Ishikawa (cell line): Measurements from ENCODE around the gene ATAD2B.

Source experiments
- CEBPB ChIP-seq: IDR thresholded peaks from 2 replicates; pipeline ENCODE4 v1.6.1; 2012
- CREB1 ChIP-seq: IDR thresholded peaks from 2 replicates; pipeline ENCODE4 v1.6.1; 2012; ENCODE audit warnings: low read depth
- EGR1 ChIP-seq: IDR thresholded peaks from 2 replicates; pipeline ENCODE4 v1.6.1; 2012
- EP300 ChIP-seq: IDR thresholded peaks from 2 replicates; pipeline ENCODE4 v1.6.1; 2012; ENCODE audit warnings: borderline replicate concordance
- FOXM1 ChIP-seq: IDR thresholded peaks from 2 replicates; pipeline ENCODE4 v1.6.1; 2012; ENCODE audit warnings: low read depth, borderline replicate concordance
- NFIC ChIP-seq: IDR thresholded peaks from 2 replicates; pipeline ENCODE4 v1.6.1; 2012
- RAD21 ChIP-seq: IDR thresholded peaks from 2 replicates; pipeline ENCODE4 v1.6.1; 2012; ENCODE audit warnings: low read depth
- TAF1 ChIP-seq: IDR thresholded peaks from 2 replicates; pipeline ENCODE4 v1.6.1; 2012; ENCODE audit warnings: low read depth, mild to moderate bottlenecking
- TCF12 ChIP-seq: IDR thresholded peaks from 2 replicates; pipeline ENCODE4 v1.6.1; 2012; ENCODE audit warnings: low read depth
- TEAD4 ChIP-seq: IDR thresholded peaks from 2 replicates; pipeline ENCODE4 v1.6.1; 2012
- YY1 ChIP-seq: IDR thresholded peaks from 2 replicates; pipeline ENCODE4 v1.6.1; 2012; ENCODE audit warnings: low read depth
- ZBTB7A ChIP-seq: IDR thresholded peaks from 2 replicates; pipeline ENCODE4 v1.6.1; 2012; ENCODE audit warnings: low read depth
- TF ChIP-seq, protein P1 (sequence below): IDR thresholded peaks from 2 replicates; pipeline ENCODE4 v1.6.1; 2012
- TF ChIP-seq, protein P2 (sequence below): IDR thresholded peaks from 2 replicates; pipeline ENCODE4 v1.6.1; 2012
- TF ChIP-seq, protein P3 (sequence below): IDR thresholded peaks from 2 replicates; pipeline ENCODE4 v1.6.1; 2012; ENCODE audit warnings: low read depth, mild to moderate bottlenecking

Gene ATAD2B

DNA sequence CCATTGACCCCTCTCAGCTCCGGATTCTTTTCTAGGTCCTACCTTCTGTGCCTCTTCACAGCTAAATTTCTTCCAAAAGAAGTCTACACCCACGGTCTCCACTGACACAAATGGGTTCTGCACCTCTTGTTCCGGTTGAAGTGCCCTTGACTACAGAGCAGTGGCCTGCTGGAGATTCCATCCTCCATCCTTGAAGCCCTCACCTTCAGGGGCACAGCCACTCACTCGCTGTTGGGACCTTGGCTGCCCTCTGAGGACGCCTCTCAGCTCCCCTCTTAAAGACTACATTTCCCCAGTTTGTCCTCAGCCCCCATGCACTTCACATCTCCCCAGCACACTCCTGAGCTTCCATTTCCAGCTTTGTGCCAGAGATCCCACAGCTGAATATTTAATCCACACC, 226.3 kb downstream of the ATAD2B start:
- TF ChIP-seq CEBPB (no peak), ZBTB7A (no peak), NFIC (no peak), TCF12 (no peak)
- TF ChIP-seq, protein P1, sequence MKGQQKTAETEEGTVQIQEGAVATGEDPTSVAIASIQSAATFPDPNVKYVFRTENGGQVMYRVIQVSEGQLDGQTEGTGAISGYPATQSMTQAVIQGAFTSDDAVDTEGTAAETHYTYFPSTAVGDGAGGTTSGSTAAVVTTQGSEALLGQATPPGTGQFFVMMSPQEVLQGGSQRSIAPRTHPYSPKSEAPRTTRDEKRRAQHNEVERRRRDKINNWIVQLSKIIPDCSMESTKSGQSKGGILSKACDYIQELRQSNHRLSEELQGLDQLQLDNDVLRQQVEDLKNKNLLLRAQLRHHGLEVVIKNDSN, result no peak

DNA sequence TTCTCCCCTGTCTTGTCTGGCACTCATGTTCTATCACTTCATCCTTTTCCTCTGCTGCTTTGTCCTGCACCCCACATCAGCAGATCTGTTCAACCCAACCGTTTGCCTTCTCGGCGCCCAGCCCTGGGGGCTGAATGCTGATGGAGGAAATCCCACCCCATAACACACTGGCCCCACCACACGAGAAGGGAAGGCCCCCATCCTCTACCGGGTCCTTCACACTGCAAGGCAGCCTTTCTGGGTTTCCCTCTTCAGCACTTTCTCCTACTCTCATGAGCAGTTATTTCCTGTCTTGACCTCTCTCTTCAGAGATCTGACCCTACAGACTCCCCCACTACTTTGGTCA, 227.4 kb downstream of the ATAD2B start:
- TF ChIP-seq, protein P2, sequence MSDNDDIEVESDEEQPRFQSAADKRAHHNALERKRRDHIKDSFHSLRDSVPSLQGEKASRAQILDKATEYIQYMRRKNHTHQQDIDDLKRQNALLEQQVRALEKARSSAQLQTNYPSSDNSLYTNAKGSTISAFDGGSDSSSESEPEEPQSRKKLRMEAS, result no peak
- no peak for TF ChIP-seq ZBTB7A
- no peak for TF ChIP-seq TCF12
- TF ChIP-seq, protein P3, sequence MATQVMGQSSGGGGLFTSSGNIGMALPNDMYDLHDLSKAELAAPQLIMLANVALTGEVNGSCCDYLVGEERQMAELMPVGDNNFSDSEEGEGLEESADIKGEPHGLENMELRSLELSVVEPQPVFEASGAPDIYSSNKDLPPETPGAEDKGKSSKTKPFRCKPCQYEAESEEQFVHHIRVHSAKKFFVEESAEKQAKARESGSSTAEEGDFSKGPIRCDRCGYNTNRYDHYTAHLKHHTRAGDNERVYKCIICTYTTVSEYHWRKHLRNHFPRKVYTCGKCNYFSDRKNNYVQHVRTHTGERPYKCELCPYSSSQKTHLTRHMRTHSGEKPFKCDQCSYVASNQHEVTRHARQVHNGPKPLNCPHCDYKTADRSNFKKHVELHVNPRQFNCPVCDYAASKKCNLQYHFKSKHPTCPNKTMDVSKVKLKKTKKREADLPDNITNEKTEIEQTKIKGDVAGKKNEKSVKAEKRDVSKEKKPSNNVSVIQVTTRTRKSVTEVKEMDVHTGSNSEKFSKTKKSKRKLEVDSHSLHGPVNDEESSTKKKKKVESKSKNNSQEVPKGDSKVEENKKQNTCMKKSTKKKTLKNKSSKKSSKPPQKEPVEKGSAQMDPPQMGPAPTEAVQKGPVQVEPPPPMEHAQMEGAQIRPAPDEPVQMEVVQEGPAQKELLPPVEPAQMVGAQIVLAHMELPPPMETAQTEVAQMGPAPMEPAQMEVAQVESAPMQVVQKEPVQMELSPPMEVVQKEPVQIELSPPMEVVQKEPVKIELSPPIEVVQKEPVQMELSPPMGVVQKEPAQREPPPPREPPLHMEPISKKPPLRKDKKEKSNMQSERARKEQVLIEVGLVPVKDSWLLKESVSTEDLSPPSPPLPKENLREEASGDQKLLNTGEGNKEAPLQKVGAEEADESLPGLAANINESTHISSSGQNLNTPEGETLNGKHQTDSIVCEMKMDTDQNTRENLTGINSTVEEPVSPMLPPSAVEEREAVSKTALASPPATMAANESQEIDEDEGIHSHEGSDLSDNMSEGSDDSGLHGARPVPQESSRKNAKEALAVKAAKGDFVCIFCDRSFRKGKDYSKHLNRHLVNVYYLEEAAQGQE, result no peak
- TF ChIP-seq TEAD4, result no peak
- TF ChIP-seq TAF1, result no peak
- no peak for TF ChIP-seq FOXM1
- TF ChIP-seq EP300, result no peak
- no peak for TF ChIP-seq CEBPB
- TF ChIP-seq RAD21, result no peak
- TF ChIP-seq YY1, result no peak
- no peak for TF ChIP-seq EGR1
- TF ChIP-seq CREB1, result no peak
- no peak for TF ChIP-seq NFIC
- TF ChIP-seq, protein P1, result no peak

DNA sequence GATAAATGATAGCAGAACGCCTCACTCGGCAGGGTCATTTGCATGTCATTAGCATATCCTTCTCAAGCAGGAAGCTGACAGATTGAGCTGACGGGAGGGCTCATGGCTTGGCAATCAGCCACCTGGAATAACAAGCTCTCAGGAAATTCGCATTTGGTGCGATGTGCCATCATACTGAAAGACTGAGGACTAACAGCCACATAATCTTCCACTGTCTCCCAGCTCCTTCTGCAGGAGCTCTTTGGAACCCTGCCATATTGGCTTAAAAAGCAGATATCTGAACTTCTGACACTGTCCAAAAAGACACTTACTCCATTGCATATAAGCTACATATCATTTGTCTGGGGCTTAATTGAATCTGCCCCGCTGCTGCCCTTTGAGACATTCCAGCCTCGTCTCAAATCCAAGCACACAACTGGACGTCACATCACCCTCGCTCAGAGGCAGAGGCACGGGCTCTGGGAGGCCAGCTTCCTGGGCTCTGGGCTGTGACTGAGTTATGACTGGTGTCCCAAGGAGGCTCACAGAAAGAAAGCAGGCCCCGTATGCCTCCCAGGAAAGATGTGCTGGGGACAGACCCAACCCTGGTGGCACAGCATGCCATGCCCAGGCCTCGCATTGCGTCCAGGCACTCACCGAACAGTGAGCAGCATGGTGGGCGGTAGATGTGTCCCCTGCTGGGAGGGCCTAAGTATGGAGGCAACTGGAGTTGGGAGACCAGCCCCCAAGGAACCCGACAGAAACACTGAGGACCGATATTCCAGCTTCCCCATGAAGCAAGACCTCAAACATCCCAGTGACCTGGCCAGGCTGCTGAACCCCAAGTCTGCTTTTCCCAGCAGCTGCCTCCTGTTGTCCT, 228.0 kb downstream of the ATAD2B start:
- TF ChIP-seq TAF1 (no peak), ZBTB7A (no peak), CEBPB (no peak)
